ENCODE measurements around the gene PKN1.

Gene PKN1

GRCh38 chr19:14516746-14517438 lies 83.8 kb downstream of the PKN1 start:
- DNase-seq, result peak; percentile 31

GRCh38 chr19:14517446-14517839 lies 84.3 kb downstream of the PKN1 start:
- DNase-seq, result no peak

GRCh38 chr19:14517840-14518505 lies 84.9 kb downstream of the PKN1 start, which contains the start of gene DNAJB1:
Gene DNAJB1 (minus strand): TSS chr19:14518397. CDS start chr19:14518349, 48 bp downstream.
- DNase-seq, result peak; percentile 72

GRCh38 chr19:14519245-14519859 lies 86.2 kb downstream of the PKN1 start:
- DNase-seq, result no peak

GRCh38 chr19:14519860-14520407 lies 86.8 kb downstream of the PKN1 start:
- peak; percentile 58 for DNase-seq

- DNase-seq, result no peak
Observed at GRCh38 chr19:14520543-14520942, 87.4 kb downstream of the PKN1 start.

Measured in CD4-positive, alpha-beta T cell treated with Interleukin-6 for 4 hours (primary cell).